Measurements from ENCODE around the gene HIC2.
"Not testable (repeated sequence)": the region's sequence is repeated elsewhere in the genome, so short reads cannot be mapped to it uniquely, and the experiment has no call there.

Gene HIC2

DNA sequence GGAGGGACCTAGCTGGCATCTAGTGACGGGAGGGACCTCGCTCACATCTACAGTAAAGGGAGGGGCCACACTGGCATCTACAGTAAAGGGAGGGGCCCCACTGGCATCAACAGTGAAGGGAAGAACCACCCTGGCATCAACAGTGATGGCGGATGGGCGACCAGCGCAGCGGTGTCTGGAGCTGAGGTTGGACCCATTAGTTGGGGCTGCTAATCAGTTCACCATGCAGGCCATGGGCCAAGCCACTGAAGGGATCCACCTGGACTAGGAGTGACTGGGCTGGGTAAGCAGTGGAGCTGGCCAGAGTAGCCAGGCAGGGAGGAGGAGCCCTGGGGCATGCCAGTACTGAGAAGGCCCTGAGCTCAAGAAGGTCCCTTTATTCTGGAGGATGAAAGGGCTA is 73.4 kb downstream of the HIC2 start:
- not testable (repeated sequence) for DNase-seq (ENCODE audit: low read depth in 2 of 2)

DNA sequence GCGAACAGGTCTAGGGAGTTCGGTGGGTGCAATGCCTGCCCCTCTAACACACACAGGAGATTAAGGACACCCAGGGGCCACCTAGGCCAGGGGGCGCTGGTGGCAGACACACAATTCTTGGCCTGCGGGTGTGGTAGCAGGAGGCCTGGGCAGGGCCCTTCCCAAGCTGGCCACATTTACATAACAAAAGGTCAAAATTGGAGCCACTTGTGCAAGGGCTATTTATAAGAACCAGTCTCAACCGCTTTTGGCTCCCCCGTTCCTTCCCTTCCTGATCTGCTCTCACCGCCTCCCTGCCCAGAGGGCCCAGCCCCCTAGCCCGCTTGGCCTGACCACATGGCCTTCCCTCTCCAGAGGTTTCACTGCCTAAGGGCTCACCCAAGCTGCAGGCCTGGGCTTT is 75.1 kb downstream of the HIC2 start:
- DNase-seq (ENCODE audit: low read depth in 2 of 2) = not testable (repeated sequence)

DNA sequence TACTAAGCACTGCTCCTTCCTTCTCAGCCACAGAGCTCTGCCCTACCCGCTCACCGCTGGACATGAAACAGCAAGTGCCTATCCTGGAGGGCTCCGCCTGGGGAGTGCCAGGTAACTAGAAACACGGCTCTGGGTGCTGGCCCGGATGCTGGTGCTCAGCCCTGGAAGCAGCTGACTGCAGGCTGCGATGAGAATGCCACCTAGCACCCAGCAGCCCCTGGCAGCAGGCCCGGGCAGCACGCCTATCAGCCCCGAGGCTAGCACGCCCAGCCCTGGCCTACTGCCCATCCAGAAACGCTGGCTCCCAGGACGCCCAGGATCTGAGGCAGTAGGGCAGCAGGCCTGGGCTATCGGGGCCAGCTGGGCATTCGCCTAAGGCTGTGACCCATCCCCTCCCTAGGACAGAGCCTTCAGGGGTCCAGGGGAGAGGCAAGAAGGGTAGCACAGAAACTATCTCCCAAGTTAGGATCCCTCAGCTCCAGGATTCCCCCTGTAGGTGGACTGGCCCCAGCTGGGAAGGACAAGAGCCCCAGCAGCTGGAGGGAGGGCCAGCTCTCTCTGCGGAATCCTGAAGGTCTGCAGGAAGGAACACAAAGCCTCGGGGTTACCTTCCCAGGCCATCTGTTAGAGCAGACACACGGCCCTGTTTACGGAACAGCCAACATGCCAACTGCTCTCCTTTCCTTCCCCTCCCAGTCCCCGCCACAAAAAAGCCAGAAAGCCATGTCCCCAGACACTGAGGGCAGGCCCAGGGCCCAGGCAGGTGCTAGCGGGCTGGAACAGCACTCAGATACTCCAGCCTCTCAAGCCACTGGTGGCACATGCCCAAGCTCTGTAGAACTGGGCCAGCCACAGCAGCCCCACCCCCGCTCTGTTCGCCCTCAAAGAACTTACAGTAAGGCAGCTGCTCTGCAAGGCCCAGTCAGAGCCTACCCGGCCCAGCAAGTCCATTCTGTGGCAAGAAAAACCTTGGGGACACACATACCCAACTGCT is 76.9 kb downstream of the HIC2 start:
- DNase-seq (ENCODE audit: low read depth in 2 of 2) = not testable (repeated sequence)

DNA sequence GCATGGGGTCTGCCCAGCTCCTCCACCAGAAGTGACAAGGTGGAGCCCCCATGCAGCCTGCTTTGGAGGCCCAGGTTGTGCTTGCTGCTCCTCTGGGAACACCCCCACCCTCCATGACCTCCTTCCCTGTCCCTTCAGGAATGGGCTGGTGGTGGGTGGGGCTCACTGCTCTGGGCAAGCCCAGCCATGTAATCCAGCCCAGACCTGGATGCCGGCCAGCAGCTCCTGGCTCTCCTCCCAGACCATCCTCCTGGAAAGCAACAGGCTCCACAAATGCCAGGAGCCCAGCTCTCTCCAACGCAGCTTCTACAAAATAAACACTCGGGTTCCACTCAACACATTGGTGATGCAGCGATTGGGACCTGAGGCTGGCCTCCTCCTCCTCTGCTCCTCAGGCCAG is 80.8 kb downstream of the HIC2 start:
- not testable (repeated sequence) for DNase-seq (ENCODE audit: low read depth in 2 of 2)

DNA sequence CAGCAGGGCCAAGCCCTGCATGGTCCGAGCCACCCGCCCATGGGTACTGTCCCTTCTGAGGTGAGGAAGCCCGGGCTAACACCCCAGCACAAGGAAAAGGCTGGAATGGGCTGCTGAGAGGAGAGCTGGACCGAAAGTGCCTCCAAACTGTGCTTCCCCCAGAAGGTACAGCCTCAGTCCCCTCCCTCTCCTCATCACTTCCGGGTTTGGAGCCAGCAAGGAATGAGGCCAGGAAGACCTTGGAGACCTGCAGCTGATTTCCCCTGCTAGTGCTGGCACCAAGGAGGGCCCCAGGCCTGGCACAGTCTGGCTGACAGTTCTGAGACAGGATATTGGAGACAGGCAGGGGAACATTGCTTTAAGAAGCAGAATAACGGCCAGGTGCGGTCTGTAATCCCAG is 81.3 kb downstream of the HIC2 start:
- not testable (repeated sequence) for DNase-seq (ENCODE audit: low read depth in 2 of 2)

DNA sequence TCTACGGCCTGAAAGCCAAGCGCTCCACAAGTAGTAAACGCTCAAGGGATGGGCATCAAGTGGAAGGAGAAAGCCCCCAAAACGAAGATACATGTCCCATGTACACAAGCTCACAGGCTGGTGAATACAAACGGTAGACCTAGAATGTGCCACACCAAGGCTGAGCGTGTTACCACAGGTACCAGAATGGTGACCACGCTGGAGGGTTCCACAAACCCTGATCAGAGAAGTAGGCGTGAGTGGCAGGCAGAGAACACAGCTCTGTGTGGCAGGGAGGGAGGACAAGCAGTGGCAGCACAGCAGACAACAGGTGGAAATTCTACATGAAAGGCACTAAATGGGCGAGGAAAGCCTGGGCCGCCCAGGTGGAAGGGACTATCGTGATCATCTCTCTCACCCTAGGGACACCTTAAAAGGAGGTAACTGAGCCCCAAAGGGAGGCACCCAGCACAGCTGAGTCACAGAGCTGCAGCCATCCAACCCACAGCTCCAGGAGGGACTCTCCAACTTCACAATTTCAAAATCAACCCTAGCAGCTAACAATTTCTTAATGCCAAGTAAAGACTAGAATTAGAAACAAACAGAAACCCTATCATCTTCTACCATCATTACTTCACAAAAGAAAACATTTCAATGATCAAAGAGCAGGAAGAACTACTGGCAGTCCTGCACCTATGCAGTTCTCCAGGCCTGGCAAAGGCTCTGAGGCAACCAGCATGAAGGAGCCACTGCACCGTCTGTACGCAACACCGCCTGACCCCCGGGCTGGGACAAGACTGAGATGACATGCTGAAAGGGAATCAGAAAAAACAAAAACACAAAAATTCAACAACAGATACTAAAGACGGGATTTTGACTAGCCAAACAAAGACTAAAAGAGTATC is 82.7 kb downstream of the HIC2 start:
- DNase-seq (ENCODE audit: low read depth in 2 of 2) = not testable (repeated sequence)

All from stimulated activated CD4-positive, alpha-beta T cell treated with anti-CD3 and anti-CD28 coated beads, Interleukin-4, amount 100 ng/mL, for 48 hours (primary cell).